Subcutaneous adipose tissue (tissue), 4 donors: ENCODE data around the gene RAB44. TPM values are rescaled to one million over a fixed set of nuclear protein-coding genes. Genes with fewer than 3 reads are reported as not detected.

Source experiments
- total RNA-seq, 4 donors: library from RNA; depleted of rRNA; stranded (reverse); fragments of >200 nt; gene quantifications; one replicate each; pipeline ENCODE4 v1.1.0, GENCODE V29; 2016
- TF ChIP-seq, protein P1 (sequence below): fragments of 450-650 bp; IDR thresholded peaks from one replicate; pipeline ENCODE4 v1.5.1; 2016; ENCODE audit warnings: low read depth, mild to moderate bottlenecking, control low read depth, antibody characterized with exemption, moderate library complexity

RAB44 gene
- total RNA-seq, 4 donors from 2014 or later = 0.51 to 1.3 (median 0.82) TPM; not detected in 1

DNA sequence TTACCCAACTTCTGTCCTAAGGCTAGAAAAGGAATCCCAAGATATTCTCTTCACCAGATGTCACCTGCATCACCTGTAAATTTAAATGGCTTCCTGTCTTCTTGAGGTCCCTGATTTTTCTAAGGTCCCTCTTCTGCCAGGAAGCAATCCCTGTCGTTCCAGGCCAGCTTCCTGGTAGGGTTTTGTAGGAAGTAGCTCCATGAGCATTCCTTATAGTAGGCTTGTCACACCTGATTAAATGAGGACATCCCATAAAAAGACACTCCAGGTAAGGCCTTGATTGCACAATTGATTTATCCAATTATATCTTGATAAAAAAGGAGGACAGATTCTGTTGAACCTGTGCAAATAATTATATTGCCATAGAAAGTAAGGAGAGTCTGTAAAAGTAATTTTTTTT is 8.7 kb downstream of the RAB44 start:
- TF ChIP-seq, protein P1, sequence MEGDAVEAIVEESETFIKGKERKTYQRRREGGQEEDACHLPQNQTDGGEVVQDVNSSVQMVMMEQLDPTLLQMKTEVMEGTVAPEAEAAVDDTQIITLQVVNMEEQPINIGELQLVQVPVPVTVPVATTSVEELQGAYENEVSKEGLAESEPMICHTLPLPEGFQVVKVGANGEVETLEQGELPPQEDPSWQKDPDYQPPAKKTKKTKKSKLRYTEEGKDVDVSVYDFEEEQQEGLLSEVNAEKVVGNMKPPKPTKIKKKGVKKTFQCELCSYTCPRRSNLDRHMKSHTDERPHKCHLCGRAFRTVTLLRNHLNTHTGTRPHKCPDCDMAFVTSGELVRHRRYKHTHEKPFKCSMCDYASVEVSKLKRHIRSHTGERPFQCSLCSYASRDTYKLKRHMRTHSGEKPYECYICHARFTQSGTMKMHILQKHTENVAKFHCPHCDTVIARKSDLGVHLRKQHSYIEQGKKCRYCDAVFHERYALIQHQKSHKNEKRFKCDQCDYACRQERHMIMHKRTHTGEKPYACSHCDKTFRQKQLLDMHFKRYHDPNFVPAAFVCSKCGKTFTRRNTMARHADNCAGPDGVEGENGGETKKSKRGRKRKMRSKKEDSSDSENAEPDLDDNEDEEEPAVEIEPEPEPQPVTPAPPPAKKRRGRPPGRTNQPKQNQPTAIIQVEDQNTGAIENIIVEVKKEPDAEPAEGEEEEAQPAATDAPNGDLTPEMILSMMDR = no peak

DNA sequence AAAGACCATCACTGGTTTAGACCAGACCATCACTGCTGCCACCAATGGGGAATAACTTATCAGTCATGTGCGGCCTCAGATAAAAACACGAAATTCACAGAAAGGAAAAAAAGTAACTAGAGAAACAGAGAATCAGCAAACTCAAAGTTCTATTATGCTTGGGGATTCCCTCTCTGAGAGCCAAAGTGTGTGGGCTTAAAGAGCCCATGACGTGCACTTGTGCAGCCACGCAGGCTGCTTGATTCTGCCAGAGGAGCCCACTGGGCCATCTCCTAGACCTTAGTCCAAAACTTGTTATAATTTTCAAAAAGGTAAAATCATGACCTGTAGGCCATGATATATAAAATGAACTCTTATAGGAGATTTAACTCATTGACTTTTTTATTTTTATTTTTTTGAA is 15.2 kb downstream of the RAB44 start:
- TF ChIP-seq, protein P1 = no peak

DNA sequence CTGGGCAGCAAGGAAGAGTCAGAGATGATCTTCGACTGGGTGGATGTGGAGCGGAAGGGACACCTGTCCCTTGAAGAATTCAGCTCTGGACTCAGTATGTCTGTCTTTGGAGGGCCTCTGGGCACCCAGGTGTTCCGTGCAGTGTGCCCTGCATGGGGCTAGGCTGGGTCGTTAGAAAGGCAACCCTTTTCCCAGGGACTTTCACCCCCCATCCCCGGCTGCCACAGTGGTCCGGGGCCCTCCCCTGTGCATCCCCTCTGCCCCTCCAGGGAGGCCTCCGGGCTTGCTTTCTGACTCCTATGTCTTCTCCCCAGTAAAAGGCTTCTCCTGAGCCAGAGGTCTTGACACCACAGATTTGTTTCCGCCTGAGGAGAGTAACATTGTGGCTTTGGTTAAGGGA is 16.2 kb downstream of the RAB44 start:
- TF ChIP-seq, protein P1 = no peak

DNA sequence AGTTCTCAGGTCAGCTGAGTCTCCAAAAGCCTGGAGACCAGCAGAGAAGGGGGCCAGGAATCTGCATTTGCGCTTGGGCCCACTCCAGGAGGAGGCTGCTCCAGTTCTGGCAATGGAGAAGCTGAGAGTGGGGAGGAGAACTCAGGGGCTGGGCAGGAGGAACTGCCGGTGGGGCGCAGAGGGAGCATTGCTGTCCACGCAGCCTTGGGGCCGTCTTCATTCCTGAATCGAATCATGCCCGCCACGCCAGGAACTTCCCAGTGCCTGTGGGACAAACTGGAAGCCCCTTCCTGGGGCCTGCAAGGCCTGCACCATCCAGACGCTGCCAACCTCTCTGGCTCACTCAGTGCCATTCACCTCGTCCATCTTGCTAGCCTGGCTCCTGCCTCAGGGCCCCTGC is 16.9 kb downstream of the RAB44 start:
- TF ChIP-seq, protein P1 = no peak

DNA sequence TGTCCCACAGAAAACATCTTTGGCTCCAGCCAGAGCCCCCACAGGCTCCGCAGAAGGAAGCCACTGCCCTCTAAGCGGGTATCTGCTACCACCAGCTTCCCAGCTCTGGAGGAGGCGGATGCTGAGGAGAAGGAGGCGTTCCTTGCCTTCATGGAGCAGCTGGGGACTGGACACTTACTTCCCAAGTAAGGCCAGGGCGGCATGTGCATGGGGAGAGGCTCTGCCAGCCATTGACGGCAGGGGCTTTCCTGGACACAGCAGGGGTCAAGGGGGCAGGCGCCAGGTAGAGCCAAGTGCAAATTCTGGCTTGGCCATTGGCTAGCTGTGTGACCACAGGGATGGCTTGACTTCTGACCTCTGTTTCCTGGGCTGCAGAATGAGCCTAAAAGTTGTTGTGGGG is 17.8 kb downstream of the RAB44 start:
- TF ChIP-seq, protein P1 = no peak

DNA sequence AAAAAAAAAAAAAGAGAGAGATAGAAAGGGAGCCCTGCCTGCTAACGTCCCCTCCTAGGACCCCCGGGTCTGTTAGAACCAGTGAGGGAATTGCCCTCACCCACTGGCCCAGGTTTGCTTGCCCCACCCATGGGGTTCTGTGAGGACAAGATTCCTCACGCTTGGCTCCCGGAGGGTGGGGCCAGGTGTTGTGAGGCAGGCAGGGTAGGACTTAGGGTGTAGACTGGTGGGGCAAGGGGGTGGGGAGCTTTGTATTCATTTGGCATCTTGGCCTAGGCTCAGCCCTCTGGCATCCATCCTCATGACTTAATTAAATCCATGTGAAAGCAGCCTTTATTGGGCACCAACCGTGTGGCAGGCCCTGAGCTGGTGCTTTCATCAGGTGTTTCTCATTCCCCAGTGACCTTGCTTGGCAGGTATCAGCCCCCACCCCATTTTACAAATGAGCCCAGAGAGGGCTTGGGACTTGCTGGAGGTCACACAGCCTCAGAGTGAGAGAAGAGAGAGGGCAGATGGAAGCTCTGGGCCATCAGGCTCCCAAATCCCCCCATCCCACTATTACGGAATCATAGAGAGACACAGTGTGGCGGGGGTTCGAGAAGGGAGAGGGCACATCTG is 19.0 kb downstream of the RAB44 start:
- TF ChIP-seq, protein P1 = no peak

DNA sequence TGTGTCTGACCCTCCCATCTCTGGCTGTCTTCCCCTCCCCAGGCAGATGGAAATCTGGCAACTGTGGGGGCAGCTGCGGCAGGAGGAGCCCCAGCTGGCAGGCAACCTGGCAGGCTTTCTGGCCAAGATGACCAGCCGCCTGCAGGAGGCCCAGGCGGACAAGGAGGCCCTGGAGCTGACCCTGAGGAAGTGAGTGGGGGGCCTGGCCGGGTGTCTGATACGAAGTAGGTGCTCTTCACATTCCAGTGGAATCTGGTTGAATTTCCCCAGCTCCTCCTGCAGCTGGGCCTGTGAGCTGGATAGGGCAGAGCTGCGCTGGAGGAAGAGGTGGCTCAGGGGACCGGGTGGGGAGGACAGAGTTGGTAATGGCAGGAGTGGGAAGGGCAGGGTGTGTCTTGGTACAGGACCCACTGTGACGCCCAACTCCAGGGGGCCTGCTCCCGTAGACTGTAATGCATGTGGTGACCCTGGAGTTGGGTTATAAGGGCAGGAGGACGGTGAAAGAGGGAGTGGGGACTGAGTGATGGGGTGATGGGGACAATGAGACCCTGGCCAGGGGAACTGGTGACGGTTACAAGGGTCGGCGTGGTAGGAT is 19.7 kb downstream of the RAB44 start:
- TF ChIP-seq, protein P1 = no peak
